Cardiac fibroblast (primary cell): ENCODE measurements around the gene WIPF2.

ENCODE experiments used
- DNase-seq, 2 donors: peaks; one replicate each; pipeline versions ENCODE4 v3.0.0 to v3.0.0-alpha.2; 2010; ENCODE audit warnings: low read depth in 2 of 2
- H3K4me3 ChIP-seq, 2 donors: replicated peaks in 1 of 2; 1 replicate in 1 of 2; 2 replicates in 1 of 2; pipeline ENCODE4 v1.5.1; 2011; ENCODE audit warnings: low read depth in 2 of 2, low read length in 2 of 2, mild to moderate bottlenecking in 2 of 2, moderate library complexity in 1 of 2
- TF ChIP-seq, protein P1 (sequence below): IDR thresholded peaks from one replicate; pipeline ENCODE4 v1.5.1; 2011; ENCODE audit warnings: low read depth, mild to moderate bottlenecking, low read length, inconsistent platforms

Gene WIPF2

DNA sequence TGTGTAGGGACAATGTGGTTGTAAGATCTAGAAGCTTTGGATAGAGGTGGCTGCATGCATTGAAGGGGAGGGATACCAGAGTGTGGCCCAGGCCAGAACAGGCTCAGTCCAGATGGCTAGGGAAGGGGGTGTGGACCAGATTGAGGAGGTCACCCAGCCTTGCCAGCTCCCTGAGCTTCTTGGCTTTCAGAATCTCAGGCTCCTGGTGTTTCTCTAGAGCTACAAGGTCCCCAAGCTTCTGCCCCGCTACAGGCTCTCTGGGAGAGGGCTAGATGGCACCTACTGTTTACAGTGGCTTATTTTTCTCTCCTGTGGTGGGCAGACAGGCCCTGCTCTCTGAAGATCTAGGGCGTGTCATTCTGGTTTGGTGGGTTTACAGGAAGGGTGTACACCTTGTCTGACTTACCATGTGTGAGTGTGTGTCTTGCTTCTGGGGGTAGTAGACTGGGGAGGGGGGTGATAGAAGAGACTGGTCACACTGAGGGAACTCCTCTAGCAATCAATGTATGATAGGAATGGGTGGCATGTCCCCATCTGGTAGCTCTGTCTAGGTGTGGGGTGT is 90.9 kb downstream of the WIPF2 start:
- TF ChIP-seq, protein P1, sequence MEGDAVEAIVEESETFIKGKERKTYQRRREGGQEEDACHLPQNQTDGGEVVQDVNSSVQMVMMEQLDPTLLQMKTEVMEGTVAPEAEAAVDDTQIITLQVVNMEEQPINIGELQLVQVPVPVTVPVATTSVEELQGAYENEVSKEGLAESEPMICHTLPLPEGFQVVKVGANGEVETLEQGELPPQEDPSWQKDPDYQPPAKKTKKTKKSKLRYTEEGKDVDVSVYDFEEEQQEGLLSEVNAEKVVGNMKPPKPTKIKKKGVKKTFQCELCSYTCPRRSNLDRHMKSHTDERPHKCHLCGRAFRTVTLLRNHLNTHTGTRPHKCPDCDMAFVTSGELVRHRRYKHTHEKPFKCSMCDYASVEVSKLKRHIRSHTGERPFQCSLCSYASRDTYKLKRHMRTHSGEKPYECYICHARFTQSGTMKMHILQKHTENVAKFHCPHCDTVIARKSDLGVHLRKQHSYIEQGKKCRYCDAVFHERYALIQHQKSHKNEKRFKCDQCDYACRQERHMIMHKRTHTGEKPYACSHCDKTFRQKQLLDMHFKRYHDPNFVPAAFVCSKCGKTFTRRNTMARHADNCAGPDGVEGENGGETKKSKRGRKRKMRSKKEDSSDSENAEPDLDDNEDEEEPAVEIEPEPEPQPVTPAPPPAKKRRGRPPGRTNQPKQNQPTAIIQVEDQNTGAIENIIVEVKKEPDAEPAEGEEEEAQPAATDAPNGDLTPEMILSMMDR = no peak
- H3K4me3 ChIP-seq = no peak overlapping the region
- DNase-seq = no peak

- H3K4me3 ChIP-seq = no peak overlapping the region
- TF ChIP-seq, protein P1 = no peak
- DNase-seq = no peak
Observed at GRCh38 chr17:40310882-40311391, 91.8 kb downstream of the WIPF2 start.

DNA sequence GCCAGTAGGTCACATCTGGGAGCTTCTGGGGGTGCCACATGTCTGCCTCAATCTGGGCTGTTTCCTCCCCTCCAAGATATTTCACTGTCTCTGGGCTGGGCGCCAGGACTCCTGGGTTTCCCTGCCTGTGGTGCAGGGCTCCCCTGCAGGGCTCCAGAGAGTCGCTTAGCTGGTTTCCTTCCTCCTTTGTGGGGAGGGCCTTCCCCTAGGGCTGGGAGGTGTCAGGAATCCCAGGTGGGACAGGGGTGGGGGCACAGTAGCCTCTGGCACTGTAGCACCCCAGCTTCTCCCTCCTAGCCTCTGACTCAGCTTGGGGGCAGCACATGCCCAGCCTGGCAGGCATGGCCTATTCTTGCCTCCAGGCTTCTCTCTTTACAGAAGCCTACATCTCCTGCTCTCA is 92.5 kb downstream of the WIPF2 start:
- H3K4me3 ChIP-seq = no peak overlapping the region
- TF ChIP-seq, protein P1 = no peak
- no peak for DNase-seq

DNA sequence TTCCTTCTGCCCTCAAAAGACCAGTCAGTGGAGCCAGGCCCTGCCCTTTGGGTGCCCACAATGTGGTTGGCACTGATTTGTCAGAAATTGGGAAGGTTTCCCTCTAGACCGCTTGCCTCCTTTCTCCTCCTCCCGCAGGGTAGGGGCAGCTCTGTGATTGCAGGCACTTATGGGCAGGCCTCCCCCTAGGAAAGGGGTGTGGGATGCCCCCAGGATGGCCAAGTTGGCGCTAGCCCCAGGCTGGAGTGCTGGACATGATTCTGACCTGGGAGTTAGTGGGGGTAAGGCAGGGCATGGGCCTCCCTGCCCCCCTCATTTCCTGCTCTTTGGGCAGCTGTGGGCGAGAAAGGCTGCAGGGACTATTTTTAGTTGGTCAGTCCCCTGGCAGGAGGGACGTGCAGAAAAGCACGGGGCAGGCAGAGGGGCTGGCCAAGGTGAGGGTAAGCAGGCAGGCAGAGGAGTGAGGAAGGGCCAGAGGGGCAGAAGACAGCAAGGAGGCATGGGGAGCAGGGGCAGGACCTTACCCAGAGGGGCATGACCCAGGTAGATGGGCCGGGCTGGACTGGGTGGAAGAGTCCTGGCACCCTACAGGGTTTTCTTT is 93.1 kb downstream of the WIPF2 start:
- no peak overlapping the region for H3K4me3 ChIP-seq
- TF ChIP-seq, protein P1 = no peak
- no peak for DNase-seq

- no peak overlapping the region for H3K4me3 ChIP-seq
- DNase-seq = no peak
- TF ChIP-seq, protein P1 = no peak
Observed at GRCh38 chr17:40312893-40313667, 94.0 kb downstream of the WIPF2 start.

DNA sequence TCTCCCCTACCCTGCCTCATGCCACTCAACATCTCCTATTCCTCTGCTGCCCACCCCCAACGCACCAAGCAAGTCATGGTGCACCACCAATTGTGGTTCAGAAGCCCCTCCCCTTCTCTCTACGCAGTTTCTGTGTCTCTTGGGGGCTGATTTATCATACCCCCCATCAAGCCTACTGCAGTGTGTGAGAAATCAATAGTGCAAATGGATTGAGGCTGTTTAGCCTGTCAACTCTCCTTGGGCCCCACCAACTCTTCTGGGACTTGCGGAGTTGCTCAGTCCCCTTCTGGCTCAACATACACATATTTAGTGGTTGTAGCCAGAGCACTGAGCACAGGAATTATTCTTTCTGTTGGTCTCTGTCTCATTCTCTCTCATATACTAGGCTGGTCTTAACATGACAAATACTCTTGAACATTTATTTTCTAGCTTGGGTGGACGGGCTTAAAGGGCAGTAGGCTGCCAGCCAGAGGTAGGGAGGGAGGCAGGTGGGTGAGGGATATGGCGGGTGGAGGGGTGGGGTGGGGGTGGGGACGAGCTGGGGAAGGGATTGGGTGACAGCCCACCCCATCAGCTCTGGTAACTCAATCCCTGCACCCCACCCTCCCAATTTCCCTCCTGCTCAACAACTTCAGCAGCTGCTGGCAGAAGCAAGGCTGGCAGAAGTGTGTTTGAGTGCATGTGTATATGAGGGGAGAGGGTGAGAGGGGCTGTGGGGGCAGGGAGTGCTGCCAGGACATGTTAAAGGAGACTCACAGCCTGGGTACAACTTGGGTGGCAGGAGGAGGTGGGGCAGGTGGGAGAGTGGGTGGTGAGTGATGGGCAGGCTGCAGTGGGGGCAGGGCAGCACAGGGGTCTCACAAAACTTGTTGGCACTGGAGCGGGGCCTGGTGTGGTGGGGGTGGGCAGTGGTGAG is 94.8 kb downstream of the WIPF2 start:
- TF ChIP-seq, protein P1 = no peak
- no peak overlapping the region for H3K4me3 ChIP-seq
- DNase-seq = no peak
